ENCODE measurements around the gene GIMAP7.

Gene GIMAP7

DNA sequence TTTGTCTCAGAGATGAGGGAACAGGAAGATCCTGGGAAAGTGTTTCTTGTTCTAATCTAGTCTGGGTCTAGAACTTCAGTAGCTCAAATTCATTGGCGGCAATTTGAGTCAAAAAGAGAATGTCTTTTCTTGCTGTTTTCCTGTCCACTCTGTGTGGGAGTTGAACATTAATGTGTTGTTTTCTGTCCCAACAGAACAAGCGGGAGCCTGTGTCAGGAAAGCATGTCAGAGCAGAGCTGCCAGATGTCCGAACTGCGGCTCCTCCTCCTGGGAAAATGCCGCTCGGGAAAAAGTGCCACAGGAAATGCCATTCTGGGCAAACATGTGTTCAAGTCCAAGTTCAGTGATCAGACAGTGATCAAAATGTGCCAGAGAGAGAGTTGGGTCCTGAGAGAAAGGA is 48.2 kb upstream of the GIMAP7 start:
- H3K9me2 ChIP-seq (replicated peaks; ENCODE audit: insufficient read depth, low read length), result no peaks in the 10 kb centered on the region
- no peaks in the 10 kb centered on the region for H3K36me3 ChIP-seq (replicated peaks; ENCODE audit: insufficient read depth, low read length)
- no peak overlapping the region for H3K9ac ChIP-seq (ENCODE audit: low read length)
- no peaks in the 10 kb centered on the region for H4K20me1 ChIP-seq (ENCODE audit: insufficient read depth, low read length)
- no peak overlapping the region for H3K4me3 ChIP-seq (ENCODE audit: low read length)
- H3K27ac ChIP-seq (ENCODE audit: low read length), result no peak overlapping the region
- TF ChIP-seq EZH2 (optimal IDR thresholded peaks at IDR 0.05; ENCODE audit: low read depth, low read length), result no peak
- TF ChIP-seq CTCF (IDR thresholded peaks at IDR 0.05; ENCODE audit: low read length), result no peak
- TF ChIP-seq EZH2phosphoT487 (IDR thresholded peaks at IDR 0.05; ENCODE audit: low read length), result no peak
- H3K4me2 ChIP-seq (ENCODE audit: low read depth, low read length), result no peak overlapping the region
- H3K9me3 ChIP-seq (replicated peaks; ENCODE audit: insufficient read depth, low read length), result no peaks in the 10 kb centered on the region
- no peaks in the 10 kb centered on the region for H3F3A ChIP-seq (ENCODE audit: insufficient read depth, low read length)
- no peaks in the 10 kb centered on the region for H3K4me1 ChIP-seq (ENCODE audit: low read length)
- H3K27me3 ChIP-seq (replicated peaks; ENCODE audit: insufficient read depth, low read length), result no peaks in the 10 kb centered on the region
- H2AFZ ChIP-seq (ENCODE audit: low read length), result no peak overlapping the region
- no peak for DNase-seq
- no peaks in the 10 kb centered on the region for H3K79me2 ChIP-seq (ENCODE audit: low read length)

DNA sequence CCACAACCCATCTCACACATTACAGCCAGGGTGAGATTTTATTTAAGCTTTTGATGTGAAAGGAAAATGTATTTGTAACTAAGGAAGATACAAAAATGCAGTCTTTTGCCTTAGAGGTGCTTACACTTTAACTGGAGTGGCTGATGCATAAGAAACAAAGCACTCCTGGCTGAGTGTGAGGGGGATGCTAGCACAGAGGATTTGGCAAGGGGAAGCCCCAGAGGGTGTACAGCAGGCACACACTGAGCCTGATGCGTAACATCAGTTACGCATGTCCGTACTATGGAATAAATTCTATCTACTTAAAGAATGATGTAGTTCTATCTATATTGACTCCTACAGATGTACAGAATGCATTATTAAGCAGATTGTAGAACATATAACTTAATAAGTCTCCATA is 46.4 kb upstream of the GIMAP7 start:
- no peaks in the 10 kb centered on the region for H3K36me3 ChIP-seq (replicated peaks; ENCODE audit: insufficient read depth, low read length)
- no peaks in the 10 kb centered on the region for H3K9me3 ChIP-seq (replicated peaks; ENCODE audit: insufficient read depth, low read length)
- H3K9me2 ChIP-seq (replicated peaks; ENCODE audit: insufficient read depth, low read length), result no peaks in the 10 kb centered on the region
- TF ChIP-seq EZH2 (optimal IDR thresholded peaks at IDR 0.05; ENCODE audit: low read depth, low read length) (no peak), EZH2phosphoT487 (IDR thresholded peaks at IDR 0.05; ENCODE audit: low read length) (no peak), CTCF (IDR thresholded peaks at IDR 0.05; ENCODE audit: low read length) (no peak)
- no peak overlapping the region for H3K4me2 ChIP-seq (ENCODE audit: low read depth, low read length)
- DNase-seq, result no peak
- H4K20me1 ChIP-seq (ENCODE audit: insufficient read depth, low read length), result no peaks in the 10 kb centered on the region
- no peak overlapping the region for H2AFZ ChIP-seq (ENCODE audit: low read length)
- no peaks in the 10 kb centered on the region for H3K79me2 ChIP-seq (ENCODE audit: low read length)
- H3K4me3 ChIP-seq (ENCODE audit: low read length), result no peak overlapping the region
- H3K4me1 ChIP-seq (ENCODE audit: low read length), result no peaks in the 10 kb centered on the region
- no peak overlapping the region for H3K27ac ChIP-seq (ENCODE audit: low read length)
- no peak overlapping the region for H3K9ac ChIP-seq (ENCODE audit: low read length)
- no peaks in the 10 kb centered on the region for H3K27me3 ChIP-seq (replicated peaks; ENCODE audit: insufficient read depth, low read length)
- H3F3A ChIP-seq (ENCODE audit: insufficient read depth, low read length), result no peaks in the 10 kb centered on the region

- H3K27me3 ChIP-seq (replicated peaks; ENCODE audit: insufficient read depth, low read length), result no peaks in the 10 kb centered on the region
- no peaks in the 10 kb centered on the region for H3K79me2 ChIP-seq (ENCODE audit: low read length)
- H3K9ac ChIP-seq (ENCODE audit: low read length), result no peak overlapping the region
- H3F3A ChIP-seq (ENCODE audit: insufficient read depth, low read length), result no peaks in the 10 kb centered on the region
- no peak overlapping the region for H3K4me2 ChIP-seq (ENCODE audit: low read depth, low read length)
- H3K4me1 ChIP-seq (ENCODE audit: low read length), result no peaks in the 10 kb centered on the region
- H3K9me3 ChIP-seq (replicated peaks; ENCODE audit: insufficient read depth, low read length), result no peaks in the 10 kb centered on the region
- TF ChIP-seq CTCF (IDR thresholded peaks at IDR 0.05; ENCODE audit: low read length) (no peak), EZH2 (optimal IDR thresholded peaks at IDR 0.05; ENCODE audit: low read depth, low read length) (no peak), EZH2phosphoT487 (IDR thresholded peaks at IDR 0.05; ENCODE audit: low read length) (no peak)
- H3K4me3 ChIP-seq (ENCODE audit: low read length), result no peak overlapping the region
- no peak overlapping the region for H2AFZ ChIP-seq (ENCODE audit: low read length)
- no peak for DNase-seq
- no peaks in the 10 kb centered on the region for H4K20me1 ChIP-seq (ENCODE audit: insufficient read depth, low read length)
- no peak overlapping the region for H3K27ac ChIP-seq (ENCODE audit: low read length)
- H3K9me2 ChIP-seq (replicated peaks; ENCODE audit: insufficient read depth, low read length), result no peaks in the 10 kb centered on the region
- no peaks in the 10 kb centered on the region for H3K36me3 ChIP-seq (replicated peaks; ENCODE audit: insufficient read depth, low read length)
Observed at GRCh38 chr7:150471886-150472285, 42.8 kb upstream of the GIMAP7 start.
